IMR-90 (cell line): Measurements from ENCODE around the gene PLXDC2. TPM values are rescaled to one million over a fixed set of nuclear protein-coding genes. Genes with fewer than 3 reads are reported as not detected.

Experiments used
- ATAC-seq: fragments of 200-7000 bp; cut with Tn5 transposase; 2 replicates; pipeline ENCODE4 v1.9.1; 2020; ENCODE audit warnings: low read depth, mild to moderate bottlenecking, moderate library complexity
- BruUV-seq: library from RNA; stranded (reverse); fragments of 400-500 nt; replicated peaks from 2 replicates; lab custom pipeline; 2021; lab: Mats Ljungman, UMichigan
- CTCF ChIA-PET: fragments of 300-600 bp; formaldehyde crosslinking; extraction: SDS; loops from one replicate; lab custom pipeline; 2021; ENCODE audit warnings: antibody characterized with exemption; lab: Yijun Ruan, JAX
- POLR2A ChIA-PET: fragments of 300-600 bp; sonication (Branson Sonifier 250); formaldehyde crosslinking; loops from one replicate; lab custom pipeline; 2022; ENCODE audit warnings: antibody characterized with exemption; ENCODE audit not compliant: unreplicated experiment; lab: Charles Lee
- DNase-seq: peaks from one replicate; pipeline ENCODE4 v3.0.0; 2013
- H2AFZ ChIP-seq: replicated peaks from 2 replicates; pipeline ENCODE3; 2013; ENCODE audit warnings: low read length, mild to moderate bottlenecking; ENCODE audit not compliant: poor library complexity
- H2AK5ac ChIP-seq: 2 replicates; pipeline ENCODE4 v1.6.1; 2013; ENCODE audit warnings: low read depth, low read length, inconsistent platforms
- H2AK9ac ChIP-seq: replicated peaks from 2 replicates; pipeline ENCODE3; 2013; ENCODE audit warnings: mild to moderate bottlenecking, low read depth, low read length, moderate library complexity; ENCODE audit not compliant: poor library complexity
- H2BK120ac ChIP-seq: 2 replicates; pipeline ENCODE4 v1.6.1; 2013; ENCODE audit warnings: low read depth, low read length, inconsistent platforms
- H2BK15ac ChIP-seq: 3 replicates; pipeline ENCODE4 v1.6.1; 2013; ENCODE audit warnings: low read depth, low read length, inconsistent platforms
- H2BK20ac ChIP-seq: 2 replicates; pipeline ENCODE4 v1.6.1; 2013; ENCODE audit warnings: low read depth, mild to moderate bottlenecking, inconsistent platforms, low read length, moderate library complexity
- H2BK5ac ChIP-seq: 2 replicates; pipeline ENCODE4 v1.6.1; 2013; ENCODE audit warnings: mild to moderate bottlenecking, low read depth, low read length, inconsistent platforms; ENCODE audit not compliant: poor library complexity, severe bottlenecking
- H3K14ac ChIP-seq: replicated peaks from 2 replicates; pipeline ENCODE4 v1.6.1; 2013; ENCODE audit warnings: low read depth, low read length, inconsistent platforms
- H3K18ac ChIP-seq: 2 replicates; pipeline ENCODE4 v1.6.1; 2013; ENCODE audit warnings: low read depth, low read length, control low read depth
- H3K23ac ChIP-seq: 2 replicates; pipeline ENCODE4 v1.6.1; 2013; ENCODE audit warnings: low read depth, low read length, inconsistent platforms
- H3K27ac ChIP-seq: 2 replicates; pipeline ENCODE4 v1.5.1; 2013; ENCODE audit warnings: mild to moderate bottlenecking, control low read depth, low read length; ENCODE audit not compliant: insufficient read depth
- H3K27me3 ChIP-seq: 2 replicates; pipeline ENCODE4 v1.6.1; 2013; ENCODE audit warnings: low read length; ENCODE audit not compliant: control insufficient read depth, insufficient read depth
- H3K36me3 ChIP-seq: 2 replicates; pipeline ENCODE4 v1.6.1; 2013; ENCODE audit warnings: low read length, mixed read lengths; ENCODE audit not compliant: control insufficient read depth, insufficient read depth
- H3K4ac ChIP-seq: 2 replicates; pipeline ENCODE4 v1.6.1; 2013; ENCODE audit warnings: low read depth, low read length, inconsistent platforms
- H3K4me1 ChIP-seq: 2 replicates; pipeline ENCODE4 v1.6.1; 2013; ENCODE audit warnings: low read length, mixed read lengths; ENCODE audit not compliant: control insufficient read depth, insufficient read depth
- H3K4me2 ChIP-seq: 2 replicates; pipeline ENCODE4 v1.6.1; 2013; ENCODE audit warnings: low read depth, mild to moderate bottlenecking, control low read depth, low read length, moderate library complexity
- H3K4me3 ChIP-seq: 2 replicates; pipeline ENCODE4 v1.5.1; 2013; ENCODE audit warnings: low read depth, mild to moderate bottlenecking, control low read depth, low read length, moderate library complexity; ENCODE audit not compliant: insufficient read depth
- H3K56ac ChIP-seq: 2 replicates; pipeline ENCODE4 v1.6.1; 2013; ENCODE audit warnings: low read length, inconsistent platforms; ENCODE audit not compliant: insufficient read depth; ENCODE audit errors: extremely low read depth
- H3K79me1 ChIP-seq, 2 experiments: 2 replicates each; pipeline ENCODE4 v1.6.1; 2013; ENCODE audit warnings: low read length in 2 of 2, inconsistent platforms in 1 of 2, low read depth in 1 of 2
- H3K9ac ChIP-seq: 2 replicates; pipeline ENCODE4 v1.6.1; 2013; ENCODE audit warnings: low read depth, low read length, control low read depth
- H3K9me1 ChIP-seq: 2 replicates; pipeline ENCODE4 v1.6.1; 2013; ENCODE audit warnings: low read length, inconsistent platforms; ENCODE audit not compliant: insufficient read depth
- H3K9me3 ChIP-seq: 2 replicates; pipeline ENCODE4 v1.6.1; 2013; ENCODE audit warnings: low read length; ENCODE audit not compliant: control insufficient read depth, insufficient read depth
- H4K20me1 ChIP-seq: 2 replicates; pipeline ENCODE4 v1.6.1; 2013; ENCODE audit warnings: low read length, inconsistent platforms; ENCODE audit not compliant: insufficient read depth
- H4K5ac ChIP-seq: 2 replicates; pipeline ENCODE4 v1.6.1; 2013; ENCODE audit warnings: mild to moderate bottlenecking, low read depth, low read length, control low read depth
- H4K8ac ChIP-seq, 2 experiments: 2 replicates each; pipeline ENCODE4 v1.6.1; 2013; ENCODE audit warnings: low read depth in 2 of 2, low read length in 2 of 2, control low read depth in 1 of 2, inconsistent platforms in 1 of 2
- H4K91ac ChIP-seq: 2 replicates; pipeline ENCODE4 v1.6.1; 2013; ENCODE audit warnings: low read depth, low read length, inconsistent platforms; ENCODE audit not compliant: insufficient read depth
- BHLHE40 ChIP-seq: fragments of 150-350 bp; IDR thresholded peaks from 2 replicates; pipeline ENCODE4 v1.6.1; 2016; ENCODE audit warnings: mild to moderate bottlenecking, low read depth, low read length
- CEBPB ChIP-seq: IDR thresholded peaks from 2 replicates; pipeline ENCODE4 v1.6.1; 2012; ENCODE audit warnings: low read depth, low read length, improper control_type of control experiment
- CHD1 ChIP-seq: IDR thresholded peaks from 2 replicates; pipeline ENCODE4 v1.6.1; 2012; ENCODE audit warnings: low read depth, low read length, improper control_type of control experiment
- ELK1 ChIP-seq: fragments of 150-350 bp; IDR thresholded peaks from 2 replicates; pipeline ENCODE4 v1.6.1; 2016; ENCODE audit warnings: low read depth, mild to moderate bottlenecking, low read length, moderate library complexity, borderline replicate concordance
- FOS ChIP-seq: fragments of 150-350 bp; IDR thresholded peaks from 2 replicates; pipeline ENCODE4 v1.6.1; 2016; ENCODE audit warnings: low read depth, low read length
- MAFK ChIP-seq: IDR thresholded peaks from 2 replicates; pipeline ENCODE4 v1.6.1; 2012; ENCODE audit warnings: low read depth, low read length, improper control_type of control experiment
- MAZ ChIP-seq: IDR thresholded peaks from 2 replicates; pipeline ENCODE4 v1.6.1; 2012; ENCODE audit warnings: low read depth, mild to moderate bottlenecking, low read length, improper control_type of control experiment, moderate library complexity, borderline replicate concordance
- MXI1 ChIP-seq: IDR thresholded peaks from 2 replicates; pipeline ENCODE4 v1.6.1; 2012; ENCODE audit warnings: low read depth, mild to moderate bottlenecking, low read length, moderate library complexity, borderline replicate concordance
- NFE2L2 ChIP-seq: fragments of 150-350 bp; IDR thresholded peaks from 2 replicates; pipeline ENCODE4 v1.6.1; 2016; ENCODE audit warnings: low read depth, mild to moderate bottlenecking, low read length
- RCOR1 ChIP-seq: IDR thresholded peaks from 2 replicates; pipeline ENCODE4 v1.6.1; 2012; ENCODE audit warnings: mild to moderate bottlenecking, low read length, improper control_type of control experiment; ENCODE audit not compliant: insufficient replicate concordance
- RFX5 ChIP-seq: IDR thresholded peaks from 2 replicates; pipeline ENCODE4 v1.8.0; 2012; ENCODE audit warnings: low read depth, mild to moderate bottlenecking, low read length, moderate library complexity
- SMC3 ChIP-seq: fragments of 150-350 bp; IDR thresholded peaks from 2 replicates; pipeline ENCODE4 v1.6.1; 2016; ENCODE audit warnings: low read depth, mild to moderate bottlenecking, antibody characterized with exemption, low read length, moderate library complexity
- WGBS, 2 experiments: methylation state at CpG; one replicate each; pipeline versions ENCODE4 v1.1.5 to v1.1.7; 2013; ENCODE audit warnings: missing lambda C conversion rate in 2 of 2; ENCODE audit not compliant: insufficient read length in 1 of 2; ENCODE audit errors: extremely low coverage in 2 of 2; 5-methylcytosine and 5-hydroxymethylcytosine counted together
- dilution Hi-C: fragments of 300-500 bp; cut with HindIII; formaldehyde crosslinking; loops from one replicate; pipeline ENCODE4 v1.14.3; 2018; ENCODE audit warnings: low sequenced_read_pairs; ENCODE audit not compliant: unreplicated experiment
- in situ Hi-C: fragments of 300-500 bp; cut with MboI; formaldehyde crosslinking; loops from 3 replicates; pipeline ENCODE4 v1.14.3; 2019; ENCODE audit warnings: low sequenced_read_pairs, inconsistent platforms, mixed read lengths
- intact Hi-C: fragments of 100-400 bp; cut with micrococcal nuclease; formaldehyde crosslinking; loops from 2 replicates; pipeline ENCODE4 v1.10.0; 2022
- polyA plus RNA-seq, 3 experiments: library from polyadenylated mRNA; depleted of rRNA; stranded (reverse); fragments of >200 nt; gene quantifications; 2 replicates each; pipeline ENCODE4 v1.2.3, GENCODE V29; 2012; ENCODE audit warnings: low replicate concordance in 1 of 3
- total RNA-seq: library from RNA; depleted of rRNA; stranded (reverse); fragments of >200 nt; gene quantifications from 2 replicates; pipeline ENCODE4 v1.2.3, GENCODE V29; 2012

Gene PLXDC2
- total and polyA plus RNA-seq, 2 of the 4 experiments (the other 2 are of a cell fraction) = 3.2 to 6.1 TPM

- no peaks in the 10 kb centered on the region for H3K4me1 ChIP-seq
- intact Hi-C loops = no loop called here
- no peak overlapping the region for H3K4me3 ChIP-seq
- H4K20me1 ChIP-seq = no peaks in the 10 kb centered on the region
- H3K27me3 ChIP-seq = no peaks in the 10 kb centered on the region
- H3K23ac ChIP-seq = no peak overlapping the region
- no peak overlapping the region for H4K91ac ChIP-seq
- no TSS peak for BruUV-seq
- no peak overlapping the region for H4K5ac ChIP-seq
- H3K18ac ChIP-seq = no peak overlapping the region
- no peak overlapping the region for H3K56ac ChIP-seq
- DNase-seq (no peak), ATAC-seq (no peak)
- no peaks in the 10 kb centered on the region for H3K9me1 ChIP-seq
- H3K4me2 ChIP-seq = no peak overlapping the region
- H2BK15ac ChIP-seq = no peak overlapping the region
- no peak overlapping the region for H3K27ac ChIP-seq
- H2BK120ac ChIP-seq = no peak overlapping the region
- no peak overlapping the region for H3K9ac ChIP-seq
- no peaks in the 10 kb centered on the region for H3K79me1 ChIP-seq
- dilution Hi-C loops = no loop called here
- 100% methylated on average over 2 of the region's 6 CpGs; no CpG with 5 or more reads in 1 of the 2 experiments for WGBS, 2 experiments
- no peaks in the 10 kb centered on the region for H3K9me3 ChIP-seq
- H3K14ac ChIP-seq = no peak overlapping the region
- no peak overlapping the region for H4K8ac ChIP-seq
- H2AK5ac ChIP-seq = no peak overlapping the region
- ChIA-PET POLR2A (no interaction called here), CTCF (no interaction called here)
- H2AK9ac ChIP-seq = no peak overlapping the region
- no peak overlapping the region for H2BK5ac ChIP-seq
- H3K36me3 ChIP-seq = no peaks in the 10 kb centered on the region
- TF ChIP-seq RFX5 = no peak
- no peak for TF ChIP-seq MAFK
- no peak for TF ChIP-seq RCOR1
- TF ChIP-seq CEBPB = no peak
- TF ChIP-seq CHD1 = no peak
- TF ChIP-seq BHLHE40 = no peak
- no peak for TF ChIP-seq NFE2L2
- TF ChIP-seq MXI1 = no peak
- TF ChIP-seq MAZ = no peak
- TF ChIP-seq SMC3 = no peak
- no peak for TF ChIP-seq FOS
- TF ChIP-seq ELK1 = no peak
- no peak overlapping the region for H2AFZ ChIP-seq
- in situ Hi-C loops = no loop called here
- H2BK20ac ChIP-seq = no peak overlapping the region
- no peak overlapping the region for H3K4ac ChIP-seq
Measured at GRCh38 chr10:20065814-20066213, 249.6 kb downstream of the PLXDC2 start.
